IPS-20b (cell line): ENCODE measurements around the gene CXCL13.
"Not testable (repeated sequence)": the region's sequence is repeated elsewhere in the genome, so short reads cannot be mapped to it uniquely, and the experiment has no call there.

Source experiments
- H3K27ac ChIP-seq: one replicate; pipeline ENCODE4 v1.5.1; 2013; ENCODE audit warnings: low read length
- H3K27me3 ChIP-seq: 2 replicates; pipeline ENCODE4 v1.6.1; 2013; ENCODE audit warnings: mild to moderate bottlenecking, low read length, inconsistent platforms; ENCODE audit not compliant: insufficient read depth
- H3K36me3 ChIP-seq: 2 replicates; pipeline ENCODE4 v1.6.1; 2013; ENCODE audit warnings: low read depth, mild to moderate bottlenecking, inconsistent platforms, low read length, moderate library complexity; ENCODE audit not compliant: insufficient read depth
- H3K4me1 ChIP-seq: 2 replicates; pipeline ENCODE4 v1.6.1; 2013; ENCODE audit warnings: mild to moderate bottlenecking, control low read depth, inconsistent platforms, low read length, moderate library complexity; ENCODE audit not compliant: insufficient read depth
- H3K4me3 ChIP-seq: 2 replicates; pipeline ENCODE4 v1.5.1; 2013; ENCODE audit warnings: mild to moderate bottlenecking, low read length, inconsistent platforms
- H3K9ac ChIP-seq: 2 replicates; pipeline ENCODE4 v1.6.1; 2013; ENCODE audit warnings: low read depth, mild to moderate bottlenecking, inconsistent platforms, low read length, moderate library complexity
- H3K9me3 ChIP-seq: 2 replicates; pipeline ENCODE4 v1.6.1; 2013; ENCODE audit warnings: mild to moderate bottlenecking, low read depth, low read length, inconsistent platforms; ENCODE audit not compliant: insufficient read depth

Gene CXCL13

GRCh38 chr4:77635246-77635645 is 29.6 kb downstream of the CXCL13 start:
- no peaks in the 10 kb centered on the region for H3K27me3 ChIP-seq

GRCh38 chr4:77635876-77636275 is 30.3 kb downstream of the CXCL13 start:
- Histone ChIP-seq H3K4me3 (no peak overlapping the region), H3K9me3 (no peaks in the 10 kb centered on the region), H3K36me3 (no peaks in the 10 kb centered on the region), H3K9ac (no peak overlapping the region), H3K27ac (no peak overlapping the region), H3K4me1 (no peaks in the 10 kb centered on the region), H3K27me3 (no peaks in the 10 kb centered on the region)

More at GRCh38 chr4:77635246-77635645, 29.6 kb downstream of the CXCL13 start:
- H3K4me1 ChIP-seq = no peaks in the 10 kb centered on the region
- H3K36me3 ChIP-seq = no peaks in the 10 kb centered on the region
- no peak overlapping the region for H3K27ac ChIP-seq
- H3K4me3 ChIP-seq = no peak overlapping the region
- no peaks in the 10 kb centered on the region for H3K9me3 ChIP-seq
- H3K9ac ChIP-seq = no peak overlapping the region

GRCh38 chr4:77636902-77637301 is 31.3 kb downstream of the CXCL13 start:
- Histone ChIP-seq H3K4me3 (no peak overlapping the region), H3K4me1 (no peaks in the 10 kb centered on the region), H3K9ac (no peak overlapping the region), H3K36me3 (no peaks in the 10 kb centered on the region), H3K9me3 (no peaks in the 10 kb centered on the region), H3K27me3 (no peaks in the 10 kb centered on the region), H3K27ac (no peak overlapping the region)

GRCh38 chr4:77644069-77644468 is 38.4 kb downstream of the CXCL13 start:
- not testable (repeated sequence) for H3K27ac ChIP-seq, H3K9me3 ChIP-seq, H3K4me3 ChIP-seq, H3K9ac ChIP-seq, H3K4me1 ChIP-seq, H3K27me3 ChIP-seq, H3K36me3 ChIP-seq

- H3K4me3 ChIP-seq = no peak overlapping the region
- H3K4me1 ChIP-seq = peaks cover 4% of the 10 kb centered on the region; the same call in 1 of the 2 replicates
- no peaks in the 10 kb centered on the region for H3K27me3 ChIP-seq
- no peak overlapping the region for H3K9ac ChIP-seq
- peaks cover 9% of the 10 kb centered on the region; the same call in 1 of the 2 replicates for H3K9me3 ChIP-seq
- no peaks in the 10 kb centered on the region for H3K36me3 ChIP-seq
- H3K27ac ChIP-seq = no peak overlapping the region
These were observed 45.2 kb downstream of the CXCL13 start for GRCh38 chr4:77650787-77651186.

GRCh38 chr4:77651820-77652219 is 46.2 kb downstream of the CXCL13 start:
- Histone ChIP-seq H3K4me3 (no peak overlapping the region), H3K9ac (no peak overlapping the region), H3K27me3 (no peaks in the 10 kb centered on the region), H3K27ac (no peak overlapping the region), H3K36me3 (no peaks in the 10 kb centered on the region), H3K4me1 (peaks cover 4% of the 10 kb centered on the region; the same call in 1 of the 2 replicates), H3K9me3 (peaks cover 4% of the 10 kb centered on the region; the same call in 1 of the 2 replicates)

- peaks cover 4% of the 10 kb centered on the region; the same call in 1 of the 2 replicates for H3K4me1 ChIP-seq
- no peak overlapping the region for H3K9ac ChIP-seq
- H3K4me3 ChIP-seq = no peak overlapping the region
- H3K27me3 ChIP-seq = no peaks in the 10 kb centered on the region
- H3K36me3 ChIP-seq = no peaks in the 10 kb centered on the region
- no peak overlapping the region for H3K27ac ChIP-seq
- H3K9me3 ChIP-seq = no peaks in the 10 kb centered on the region
These were observed 46.7 kb downstream of the CXCL13 start for GRCh38 chr4:77652237-77652897.

- Histone ChIP-seq H3K27me3 (no peaks in the 10 kb centered on the region), H3K27ac (no peak overlapping the region), H3K4me3 (no peak overlapping the region), H3K9me3 (no peaks in the 10 kb centered on the region), H3K4me1 (peaks cover 4% of the 10 kb centered on the region; the same call in 1 of the 2 replicates), H3K36me3 (no peaks in the 10 kb centered on the region), H3K9ac (no peak overlapping the region)
These were observed 47.6 kb downstream of the CXCL13 start for GRCh38 chr4:77653162-77653758.

GRCh38 chr4:77660318-77660717 is 54.7 kb downstream of the CXCL13 start:
- H3K27me3 ChIP-seq, H3K4me1 ChIP-seq: not testable (repeated sequence)

More at GRCh38 chr4:77660318-77660717, 54.7 kb downstream of the CXCL13 start:
- not testable (repeated sequence) for H3K4me3 ChIP-seq, H3K9ac ChIP-seq, H3K27ac ChIP-seq, H3K36me3 ChIP-seq, H3K9me3 ChIP-seq
